ENCODE measurements around the gene CASQ2.

The CASQ2 gene

GRCh38 chr1:115665319-115666096 is 103.0 kb downstream of the CASQ2 start:
- H3K27ac ChIP-seq: no peak overlapping the region
- TF ChIP-seq, protein P1, sequence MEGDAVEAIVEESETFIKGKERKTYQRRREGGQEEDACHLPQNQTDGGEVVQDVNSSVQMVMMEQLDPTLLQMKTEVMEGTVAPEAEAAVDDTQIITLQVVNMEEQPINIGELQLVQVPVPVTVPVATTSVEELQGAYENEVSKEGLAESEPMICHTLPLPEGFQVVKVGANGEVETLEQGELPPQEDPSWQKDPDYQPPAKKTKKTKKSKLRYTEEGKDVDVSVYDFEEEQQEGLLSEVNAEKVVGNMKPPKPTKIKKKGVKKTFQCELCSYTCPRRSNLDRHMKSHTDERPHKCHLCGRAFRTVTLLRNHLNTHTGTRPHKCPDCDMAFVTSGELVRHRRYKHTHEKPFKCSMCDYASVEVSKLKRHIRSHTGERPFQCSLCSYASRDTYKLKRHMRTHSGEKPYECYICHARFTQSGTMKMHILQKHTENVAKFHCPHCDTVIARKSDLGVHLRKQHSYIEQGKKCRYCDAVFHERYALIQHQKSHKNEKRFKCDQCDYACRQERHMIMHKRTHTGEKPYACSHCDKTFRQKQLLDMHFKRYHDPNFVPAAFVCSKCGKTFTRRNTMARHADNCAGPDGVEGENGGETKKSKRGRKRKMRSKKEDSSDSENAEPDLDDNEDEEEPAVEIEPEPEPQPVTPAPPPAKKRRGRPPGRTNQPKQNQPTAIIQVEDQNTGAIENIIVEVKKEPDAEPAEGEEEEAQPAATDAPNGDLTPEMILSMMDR (IDR thresholded peaks at IDR 0.05): no peak
- no peak for TF ChIP-seq ZFX (IDR thresholded peaks at IDR 0.05; ENCODE audit: borderline replicate concordance)

DNA sequence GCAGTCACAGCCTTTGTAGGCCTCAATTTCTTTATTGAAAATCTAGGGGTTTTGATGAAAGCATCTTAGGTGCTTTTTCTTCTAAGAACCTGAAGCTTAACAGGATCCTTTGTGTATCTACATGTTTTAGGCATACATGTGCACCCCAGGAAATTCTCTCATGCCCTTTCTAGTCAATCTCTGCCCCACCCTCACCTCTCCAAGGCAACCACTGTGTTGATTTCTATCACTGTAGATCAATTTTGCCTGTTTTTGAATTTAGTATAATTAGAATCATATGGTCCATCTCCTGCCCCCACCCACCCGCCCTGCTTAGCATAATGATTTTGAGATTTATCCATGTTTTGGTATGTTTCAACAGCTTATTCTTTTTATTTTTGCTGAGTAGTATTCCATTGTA is 107.4 kb downstream of the CASQ2 start:
- H3K27ac ChIP-seq: no peak overlapping the region
- TF ChIP-seq ZFX (IDR thresholded peaks at IDR 0.05; ENCODE audit: borderline replicate concordance): no peak
- TF ChIP-seq, protein P1 (IDR thresholded peaks at IDR 0.05): no peak

DNA sequence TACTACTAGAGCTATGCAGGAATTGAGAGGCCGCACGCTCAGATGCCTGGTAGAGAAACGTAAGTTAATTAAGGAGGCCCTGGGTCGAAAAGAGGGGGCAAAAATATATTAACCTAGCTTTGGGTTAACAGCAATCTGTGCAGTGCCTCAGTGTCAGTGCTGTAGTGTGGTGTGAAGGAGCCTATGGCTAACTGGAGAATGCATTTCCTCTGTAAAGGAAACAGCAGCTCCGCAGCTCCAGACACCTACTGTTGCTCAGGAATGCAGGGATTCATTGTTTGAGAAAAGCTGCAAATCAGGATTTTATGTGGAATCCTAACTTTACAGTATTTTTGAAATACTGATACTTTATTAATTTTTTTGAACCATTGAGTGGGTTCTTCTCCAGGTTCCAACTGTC is 108.4 kb downstream of the CASQ2 start:
- H3K27ac ChIP-seq: peak overlapping the region; percentile 19; the same call in 1 of the 2 replicates
- no peak for TF ChIP-seq ZFX (IDR thresholded peaks at IDR 0.05; ENCODE audit: borderline replicate concordance)
- TF ChIP-seq, protein P1 (IDR thresholded peaks at IDR 0.05): no peak

- TF ChIP-seq, protein P1 (IDR thresholded peaks at IDR 0.05): no peak
- no peak for TF ChIP-seq ZFX (IDR thresholded peaks at IDR 0.05; ENCODE audit: borderline replicate concordance)
- H3K27ac ChIP-seq: no peak overlapping the region
Measured at GRCh38 chr1:115658646-115659045, 109.9 kb downstream of the CASQ2 start.

DNA sequence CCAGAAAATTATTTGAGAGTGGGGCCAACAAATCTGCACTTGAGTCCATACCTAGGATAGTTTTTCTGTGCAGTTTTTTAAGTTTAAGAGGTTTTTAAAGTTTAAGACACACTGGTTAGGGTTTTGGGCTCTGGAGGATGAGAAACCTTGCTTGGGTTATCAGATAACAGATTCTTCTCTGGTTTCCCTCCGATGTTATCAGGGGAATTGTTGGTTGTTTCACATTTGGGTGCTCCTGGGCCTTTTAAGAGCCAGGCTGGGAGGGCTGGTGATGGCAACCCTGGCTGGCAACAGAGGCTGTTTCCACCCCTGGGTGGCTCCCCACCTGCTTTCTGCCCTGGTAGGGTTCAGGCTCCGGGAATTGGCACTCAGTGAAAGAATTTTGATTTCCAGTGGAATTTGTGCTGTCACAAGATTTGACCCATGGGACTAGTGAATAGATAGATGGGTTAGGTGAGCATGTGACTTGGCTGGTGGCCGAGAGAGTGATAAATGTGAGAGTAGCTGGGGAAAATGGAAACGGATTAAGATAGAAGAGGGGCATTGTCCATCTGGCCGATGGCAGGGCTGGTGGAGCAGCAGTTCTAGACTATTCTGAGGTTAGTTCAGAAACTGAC is 111.9 kb downstream of the CASQ2 start:
- TF ChIP-seq, protein P1 (IDR thresholded peaks at IDR 0.05): no peak
- TF ChIP-seq ZFX (IDR thresholded peaks at IDR 0.05; ENCODE audit: borderline replicate concordance): no peak
- H3K27ac ChIP-seq: no peak overlapping the region

- no peak for TF ChIP-seq ZFX (IDR thresholded peaks at IDR 0.05; ENCODE audit: borderline replicate concordance)
- TF ChIP-seq, protein P1 (IDR thresholded peaks at IDR 0.05): no peak
- no peak overlapping the region for H3K27ac ChIP-seq
Measured at GRCh38 chr1:115655916-115656315, 112.6 kb downstream of the CASQ2 start.

GRCh38 chr1:115655306-115655663 is 113.2 kb downstream of the CASQ2 start:
- H3K27ac ChIP-seq: no peak overlapping the region
- no peak for TF ChIP-seq ZFX (IDR thresholded peaks at IDR 0.05; ENCODE audit: borderline replicate concordance)
- TF ChIP-seq, protein P1 (IDR thresholded peaks at IDR 0.05): no peak
